HCT116 (cell line): ENCODE measurements around the gene ARHGEF1. TPM values are rescaled to one million over a fixed set of nuclear protein-coding genes. Genes with fewer than 3 reads are reported as not detected.

ENCODE experiments used
- ATAC-seq: fragments of 200-7000 bp; cut with Tn5 transposase; 2 replicates; pipeline ENCODE4 v1.9.1; 2020; ENCODE audit warnings: mild to moderate bottlenecking, moderate library complexity
- BruUV-seq: library from RNA; stranded (reverse); fragments of 400-500 nt; replicated peaks from 2 replicates; lab custom pipeline; 2021; lab: Mats Ljungman, UMichigan
- CTCF ChIA-PET: fragments of 300-600 bp; sonication (Branson Sonifier 250); formaldehyde crosslinking; loops from one replicate; lab custom pipeline; 2021; ENCODE audit warnings: antibody characterized with exemption; lab: Charles Lee
- POLR2A ChIA-PET: fragments of 300-600, 350-600 bp; sonication (Branson Sonifier 250); formaldehyde crosslinking; loops from one replicate; lab custom pipeline; 2021; ENCODE audit warnings: antibody characterized with exemption; lab: Charles Lee
- RAD21 ChIA-PET, 2 experiments: fragments of 300-600 bp; sonication (Branson Sonifier 250); formaldehyde crosslinking; loops; one replicate each; lab custom pipeline; 2023; ENCODE audit warnings: low total read pairs in 2 of 2; ENCODE audit not compliant: uncharacterized antibody in 2 of 2, unreplicated experiment in 2 of 2, low non-redundant PET in 1 of 2; lab: Charles Lee
- DNase-seq: peaks from one replicate; pipeline ENCODE4 v3.0.0-alpha.2; 2010; ENCODE audit warnings: low read depth, low spot score
- H2AFZ ChIP-seq: fragments of 200-600 bp; shearing (Covaris generic), sonication (generic); 2 replicates; pipeline ENCODE4 v1.6.1; 2017; ENCODE audit warnings: low read depth, mixed run types, mixed read lengths, antibody characterized with exemption, low read length; ENCODE audit not compliant: poor library complexity, severe bottlenecking
- H3K27ac ChIP-seq: 2 replicates; pipeline ENCODE4 v1.5.1; 2012; ENCODE audit warnings: low read depth, low read length
- H3K27me3 ChIP-seq: fragments of 200-600 bp; sonication (generic); 2 replicates; pipeline ENCODE4 v1.6.1; 2016; ENCODE audit warnings: mixed run types, low read length, mixed read lengths; ENCODE audit not compliant: insufficient read depth
- H3K36me3 ChIP-seq, 2 experiments: fragments of 200-500 bp in 1 of 2; fragments of 200-600 bp in 1 of 2; sonication (Bioruptor generic) in 1 of 2; sonication (generic) in 1 of 2; 2 replicates each; pipeline versions ENCODE4 v1.5.1 to v1.6.1; 2014 to 2016; ENCODE audit warnings: low read length in 2 of 2, inconsistent platforms in 1 of 2, mixed read lengths in 1 of 2, mixed run types in 1 of 2; ENCODE audit not compliant: insufficient read depth in 2 of 2, control insufficient read depth in 1 of 2
- H3K4me1 ChIP-seq, 2 experiments: fragments of 200-600 bp in 1 of 2; sonication (generic) in 1 of 2; 2 replicates each; pipeline versions ENCODE4 v1.5.1 to v1.6.1; 2012 to 2017; ENCODE audit warnings: low read length in 2 of 2, inconsistent platforms in 1 of 2, mild to moderate bottlenecking in 1 of 2, mixed read lengths in 1 of 2, mixed run types in 1 of 2, moderate library complexity in 1 of 2; ENCODE audit not compliant: insufficient read depth in 2 of 2, control insufficient read depth in 1 of 2
- H3K4me2 ChIP-seq: fragments of 200-600 bp; sonication (generic); 2 replicates; pipeline ENCODE4 v1.6.1; 2017; ENCODE audit warnings: mixed run types, low read length, mixed read lengths
- H3K4me3 ChIP-seq, 2 experiments: fragments of 200-600 bp in 1 of 2; sonication (generic) in 1 of 2; replicated peaks in 1 of 2; 2 replicates each; pipeline ENCODE4 v1.5.1; 2011 to 2016; ENCODE audit warnings: low read length in 2 of 2, control low read depth in 1 of 2, low read depth in 1 of 2, mild to moderate bottlenecking in 1 of 2, mixed read lengths in 1 of 2, mixed run types in 1 of 2
- H3K79me2 ChIP-seq: fragments of 200-600 bp; sonication (generic); 2 replicates; pipeline ENCODE4 v1.6.1; 2017; ENCODE audit warnings: mild to moderate bottlenecking, mixed run types, low read length, moderate library complexity, mixed read lengths; ENCODE audit not compliant: insufficient read depth
- H3K9ac ChIP-seq: fragments of 200-600 bp; sonication (generic); 2 replicates; pipeline ENCODE4 v1.6.1; 2016; ENCODE audit warnings: low read length, mixed read lengths
- H3K9me2 ChIP-seq: fragments of 200-600 bp; sonication (generic), shearing (Covaris generic); 2 replicates; pipeline ENCODE4 v1.6.1; 2017; ENCODE audit warnings: mixed run types, mild to moderate bottlenecking, moderate library complexity; ENCODE audit not compliant: insufficient read depth
- H3K9me3 ChIP-seq, 2 experiments: fragments of 200-500 bp in 1 of 2; fragments of 200-600 bp in 1 of 2; sonication (Bioruptor generic) in 1 of 2; sonication (generic) in 1 of 2; 2 replicates each; pipeline ENCODE4 v1.6.1; 2014 to 2017; ENCODE audit warnings: low read length in 2 of 2, mixed read lengths in 2 of 2, inconsistent platforms in 1 of 2, low read depth in 1 of 2, mild to moderate bottlenecking in 1 of 2, mixed run types in 1 of 2, moderate library complexity in 1 of 2; ENCODE audit not compliant: control insufficient read depth in 1 of 2, insufficient read depth in 1 of 2
- H4K20me1 ChIP-seq: fragments of 200-600 bp; sonication (generic), shearing (Covaris generic); 2 replicates; pipeline ENCODE4 v1.6.1; 2017; ENCODE audit warnings: mixed run types, mild to moderate bottlenecking, moderate library complexity; ENCODE audit not compliant: insufficient read depth
- ATF3 ChIP-seq: IDR thresholded peaks from 2 replicates; pipeline ENCODE4 v1.6.1; 2012
- CBX3 ChIP-seq: IDR thresholded peaks from 2 replicates; pipeline ENCODE4 v1.6.1; 2012; ENCODE audit warnings: low read depth
- CEBPB ChIP-seq: IDR thresholded peaks from 2 replicates; pipeline ENCODE4 v1.6.1; 2012; ENCODE audit warnings: low read depth
- EZH2 ChIP-seq: fragments of 200-600 bp; sonication (generic); IDR thresholded peaks from 2 replicates; pipeline ENCODE4 v1.6.1; 2017; ENCODE audit warnings: antibody characterized with exemption, mixed run types
- JUND ChIP-seq: IDR thresholded peaks from 2 replicates; pipeline ENCODE4 v1.6.1; 2012
- MAX ChIP-seq: IDR thresholded peaks from 2 replicates; pipeline ENCODE4 v1.6.1; 2012
- POLR2A ChIP-seq: IDR thresholded peaks from 2 replicates; pipeline ENCODE4 v1.7.0; 2011; ENCODE audit warnings: borderline replicate concordance; ENCODE audit not compliant: insufficient read depth, insufficient read length; ENCODE audit errors: extremely low read depth
- RAD21 ChIP-seq: IDR thresholded peaks from 2 replicates; pipeline ENCODE4 v1.6.1; 2012; ENCODE audit warnings: low read depth, mild to moderate bottlenecking
- REST ChIP-seq: IDR thresholded peaks from 2 replicates; pipeline ENCODE4 v1.6.1; 2012; ENCODE audit warnings: low read depth
- SRF ChIP-seq: IDR thresholded peaks from 2 replicates; pipeline ENCODE4 v1.6.1; 2012; ENCODE audit warnings: low read depth
- TCF7L2 ChIP-seq: IDR thresholded peaks from 2 replicates; pipeline ENCODE4 v1.7.0; 2011; ENCODE audit warnings: borderline replicate concordance, inconsistent platforms; ENCODE audit not compliant: insufficient read depth, insufficient read length; ENCODE audit errors: extremely low read depth
- YY1 ChIP-seq: IDR thresholded peaks from 2 replicates; pipeline ENCODE4 v1.6.1; 2011; ENCODE audit warnings: low read length, low read depth, moderate library complexity, mild to moderate bottlenecking; ENCODE audit not compliant: insufficient replicate concordance; ENCODE audit errors: extremely low read depth
- ZFX ChIP-seq: fragments of 450-650 bp; IDR thresholded peaks from 2 replicates; pipeline ENCODE4 v1.6.1; 2017
- ZNF274 ChIP-seq: fragments of 200-500 bp; sonication (Bioruptor generic); IDR thresholded peaks from 2 replicates; pipeline ENCODE4 v1.6.1; 2014; ENCODE audit warnings: mild to moderate bottlenecking, low read depth, low read length, inconsistent platforms
- intact Hi-C: fragments of 100-400 bp; cut with micrococcal nuclease; formaldehyde crosslinking; loops from 2 replicates; pipeline ENCODE4 v1.10.0; 2022
- total RNA-seq: library from RNA; stranded (reverse); gene quantifications from one replicate; pipeline ENCODE4 v1.2.1, GENCODE V29; 2021; ENCODE audit not compliant: unreplicated experiment

Gene ARHGEF1
- total RNA-seq, 1 experiment from 2014 or later: 110 TPM

- Histone ChIP-seq H2AFZ (no peak overlapping the region), H3K36me3 (peaks cover 23 to 29% of the 10 kb centered on the region in 2 experiments; a peak in 3 of 4 replicates), H3K4me1 (peaks cover 0 to 6% of the 10 kb centered on the region in 2 experiments; a peak in 1 of 4 replicates), H3K9me2 (no peaks in the 10 kb centered on the region), H3K79me2 (no peaks in the 10 kb centered on the region), H3K9ac (no peak overlapping the region), H3K4me3 (no peak overlapping the region), H4K20me1 (no peaks in the 10 kb centered on the region), H3K27ac (no peak overlapping the region), H3K4me2 (no peak overlapping the region), H3K27me3 (no peaks in the 10 kb centered on the region), H3K9me3 (no peaks in the 10 kb centered on the region)
- TF ChIP-seq ZFX: no peak
- TF ChIP-seq EZH2: no peak
- no peak for TF ChIP-seq MAX
- no peak for TF ChIP-seq JUND
- no peak for TF ChIP-seq CEBPB
- TF ChIP-seq ZNF274: no peak
- no peak for TF ChIP-seq SRF
- TF ChIP-seq POLR2A: no peak
- ATAC-seq (no peak), DNase-seq (no peak)
- CTCF ChIA-PET: no interaction called here
- POLR2A ChIA-PET: no interaction called here
- BruUV-seq: no TSS peak
- RAD21 ChIA-PET: no interaction called here
- intact Hi-C loops: no loop called here
These were observed 24.1 kb downstream of the ARHGEF1 start for GRCh38 chr19:41906916-41907680.

- H3K27ac ChIP-seq: no peak overlapping the region
- no peak for ATAC-seq
- no peak overlapping the region for H2AFZ ChIP-seq
- no peaks in the 10 kb centered on the region for H3K9me3 ChIP-seq
- no peak overlapping the region for H3K4me2 ChIP-seq
- no peaks in the 10 kb centered on the region for H3K79me2 ChIP-seq
- RAD21 ChIA-PET: no interaction called here
- CTCF ChIA-PET: no interaction called here
- no peak for DNase-seq
- no peak overlapping the region for H3K9ac ChIP-seq
- peaks cover 0 to 6% of the 10 kb centered on the region in 2 experiments; a peak in 1 of 4 replicates for H3K4me1 ChIP-seq
- H3K27me3 ChIP-seq: no peaks in the 10 kb centered on the region
- peaks cover 16 to 20% of the 10 kb centered on the region in 2 experiments; a peak in 3 of 4 replicates for H3K36me3 ChIP-seq
- no peaks in the 10 kb centered on the region for H3K9me2 ChIP-seq
- POLR2A ChIA-PET: no interaction called here
- H3K4me3 ChIP-seq: no peak overlapping the region
- intact Hi-C loops: no loop called here
- H4K20me1 ChIP-seq: no peaks in the 10 kb centered on the region
- TF ChIP-seq CEBPB (no peak), ZNF274 (no peak), ZFX (no peak), REST (no peak), SRF (no peak), POLR2A (no peak), CBX3 (no peak), EZH2 (no peak), YY1 (no peak), JUND (no peak), TCF7L2 (no peak), RAD21 (no peak), ATF3 (no peak)
- BruUV-seq: no TSS peak
These were observed 25.1 kb downstream of the ARHGEF1 start for GRCh38 chr19:41907994-41908615.
